Right cardiac atrium (tissue), 5 donors: ENCODE results near the gene PRRT2. TPM values are rescaled to one million over a fixed set of nuclear protein-coding genes. Genes with fewer than 3 reads are reported as not detected.

Source experiments
- ATAC-seq, 2 donors: fragments of 200-7000 bp; cut with Tn5 transposase; one replicate each; pipeline versions ENCODE4 v1.8.0 to v1.9.1; 2020; ENCODE audit warnings: moderate library complexity in 2 of 2, mild to moderate bottlenecking in 1 of 2
- DNase-seq, 3 donors: peaks; one replicate each; pipeline ENCODE4 v3.0.0-alpha.2; 2020
- H3K27ac ChIP-seq: one replicate; pipeline ENCODE4 v1.5.1; 2013; ENCODE audit warnings: mild to moderate bottlenecking, low read length, control low read depth, moderate library complexity
- H3K27me3 ChIP-seq: one replicate; pipeline ENCODE4 v1.6.1; 2013; ENCODE audit not compliant: control insufficient read depth, insufficient read depth
- H3K4me1 ChIP-seq: one replicate; pipeline ENCODE4 v1.6.1; 2013; ENCODE audit warnings: low read length; ENCODE audit not compliant: control insufficient read depth, insufficient read depth
- H3K4me3 ChIP-seq: one replicate; pipeline ENCODE4 v1.5.1; 2013; ENCODE audit warnings: low read length, control low read depth
- H3K9me3 ChIP-seq: one replicate; pipeline ENCODE4 v1.6.1; 2013; ENCODE audit warnings: low read length; ENCODE audit not compliant: control insufficient read depth
- WGBS: extraction: QIAGEN DNeasy Blood & Tissue Kit; methylation state at CpG from one replicate; pipeline ENCODE4 v1.1.7; 2013; 5-methylcytosine and 5-hydroxymethylcytosine counted together
- intact Hi-C, 4 donors: fragments of 100-400 bp; cut with DNase I; formaldehyde crosslinking; loops; one replicate each; pipeline versions ENCODE4 v1.11.0 to v1.14.0; 2022 to 2023
- polyA plus RNA-seq: library from polyadenylated mRNA; stranded (reverse); fragments of 200-250 nt; gene quantifications from one replicate; pipeline ENCODE4 v1.2.3, GENCODE V29; 2013
- total RNA-seq, 4 donors: library from RNA; stranded (reverse); fragmentation: NEBNext Ultra II Directional; extraction: Animal tissue kit (Norgen Biotek cat#: 25700); gene quantifications; one replicate each; pipeline ENCODE4 v1.2.1, GENCODE V29; 2021
- donor health status: healthy with polysubstance abuse.
- donor health status: DM: no; HTN: yes; CAD: no.
- donor health status: DM: no; HTN: no; CAD: no.
- donor health status: DM: no; HTN: yes; CAD: no; lungs with severe emphysema.
- donor health status: DM: yes; HTN: yes; CAD: no.

The PRRT2 gene
- total and polyA plus RNA-seq, 5 donors, result 2.5 to 5.0 (median 4.8) TPM

DNA sequence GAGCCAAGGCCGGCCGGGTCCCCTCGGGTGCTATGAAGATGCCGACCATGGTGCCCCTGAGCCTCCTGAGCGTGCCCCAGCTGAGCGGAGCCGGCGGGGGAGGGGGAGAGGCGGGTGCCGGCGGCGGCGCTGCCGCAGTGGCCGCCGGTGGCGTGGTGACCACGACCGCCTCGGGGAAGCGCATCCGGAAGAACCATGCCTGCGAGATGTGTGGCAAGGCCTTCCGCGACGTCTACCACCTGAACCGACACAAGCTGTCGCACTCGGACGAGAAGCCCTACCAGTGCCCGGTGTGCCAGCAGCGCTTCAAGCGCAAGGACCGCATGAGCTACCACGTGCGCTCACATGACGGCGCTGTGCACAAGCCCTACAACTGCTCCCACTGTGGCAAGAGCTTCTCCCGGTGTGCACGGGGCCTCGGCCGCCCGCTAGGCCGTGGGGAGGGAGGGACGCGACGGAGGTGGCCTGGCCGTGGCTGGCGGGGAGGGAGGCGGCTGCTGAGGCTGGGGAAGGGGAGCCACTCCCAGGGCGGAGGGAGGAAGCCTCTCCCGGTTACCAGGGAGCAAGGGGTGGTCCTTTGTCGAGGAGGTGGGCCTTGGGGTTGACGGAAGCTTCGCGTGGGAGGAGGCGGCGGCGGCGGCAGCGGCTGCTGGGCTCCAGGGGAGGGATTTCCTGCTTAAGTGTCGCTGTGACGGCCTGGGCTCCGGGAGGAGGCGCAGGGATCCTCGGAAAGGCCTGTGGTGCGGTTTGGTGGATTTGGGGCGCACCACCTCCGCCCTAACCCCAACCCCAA is 4.4 kb upstream of the PRRT2 start:
- intact Hi-C loops, result no loop called here
- WGBS, result 1% methylated on average over 69 of the region's 69 CpGs
- no peaks in the 10 kb centered on the region for H3K9me3 ChIP-seq
- H3K27ac ChIP-seq, result peak overlapping the region; percentile 85
- H3K27me3 ChIP-seq, result no peaks in the 10 kb centered on the region
- peak; percentile 46 to 65 for ATAC-seq
- peak overlapping the region; percentile 91 for H3K4me3 ChIP-seq
- DNase-seq, result peak; percentile 94 to 97 (median 96)
- peaks cover 2% of the 10 kb centered on the region for H3K4me1 ChIP-seq

GRCh38 chr16:29808219-29808900 is 3.6 kb upstream of the PRRT2 start:
- DNase-seq (peak; percentile 35 to 76 (median 69)), ATAC-seq (no peak)
- no peaks in the 10 kb centered on the region for H3K27me3 ChIP-seq
- peak overlapping the region; percentile 27 for H3K4me3 ChIP-seq
- intact Hi-C loops, result no loop called here
- H3K4me1 ChIP-seq, result peaks cover 2% of the 10 kb centered on the region
- peak overlapping the region; percentile 85 for H3K27ac ChIP-seq
- WGBS, result 37% methylated on average over 25 of the region's 25 CpGs
- H3K9me3 ChIP-seq, result no peaks in the 10 kb centered on the region

- 75% methylated on average over 31 of the region's 31 CpGs for WGBS
Observed at GRCh38 chr16:29809031-29809747, 2.8 kb upstream of the PRRT2 start.

GRCh38 chr16:29809850-29810698 is 1.9 kb upstream of the PRRT2 start:
- no peaks in the 10 kb centered on the region for H3K27me3 ChIP-seq
- ATAC-seq (no peak), DNase-seq (peak in 2 of 3 donors; percentile 71 to 73)
- no peak overlapping the region for H3K4me3 ChIP-seq
- WGBS, result 42% methylated on average over 23 of the region's 23 CpGs
- peaks cover 2% of the 10 kb centered on the region for H3K4me1 ChIP-seq
- no peaks in the 10 kb centered on the region for H3K9me3 ChIP-seq
- peak overlapping the region; percentile 63 for H3K27ac ChIP-seq
- intact Hi-C loops, result loop anchor here in 2 of 4 donors (2.0 to 10.0 kb wide), 2 partner anchors 19 to 185 kb away; partner anchors contain the start of genes HIRIP3 (in 1 of the 2), INO80E (in 1 of the 2) and KIF22 (in 1 of the 2)

More at GRCh38 chr16:29809031-29809747, 2.8 kb upstream of the PRRT2 start:
- no peak overlapping the region for H3K4me3 ChIP-seq
- DNase-seq (peak; percentile 40 to 74 (median 72)), ATAC-seq (no peak)
- peaks cover 2% of the 10 kb centered on the region for H3K4me1 ChIP-seq
- intact Hi-C loops, result no loop called here
- H3K27ac ChIP-seq, result no peak overlapping the region
- H3K27me3 ChIP-seq, result no peaks in the 10 kb centered on the region
- no peaks in the 10 kb centered on the region for H3K9me3 ChIP-seq

- H3K27me3 ChIP-seq, result no peaks in the 10 kb centered on the region
- no peaks in the 10 kb centered on the region for H3K9me3 ChIP-seq
- H3K4me1 ChIP-seq, result peaks cover 2% of the 10 kb centered on the region
- DNase-seq (peak in 1 of 3 donors; percentile 41), ATAC-seq (no peak)
- H3K4me3 ChIP-seq, result no peak overlapping the region
- peak overlapping the region; percentile 63 for H3K27ac ChIP-seq
- intact Hi-C loops, result loop anchor here in 2 of 4 donors (2.0 to 10.0 kb wide), 2 partner anchors 20 to 184 kb away; partner anchors contain the start of genes HIRIP3 (in 1 of the 2), INO80E (in 1 of the 2) and KIF22 (in 1 of the 2)
- 22% methylated on average over 9 of the region's 9 CpGs for WGBS
Observed at GRCh38 chr16:29810699-29811169, 1.3 kb upstream of the PRRT2 start.

- Histone ChIP-seq H3K4me3 (peak overlapping the region; percentile 44), H3K27me3 (no peaks in the 10 kb centered on the region), H3K9me3 (no peaks in the 10 kb centered on the region), H3K4me1 (peaks cover 2% of the 10 kb centered on the region), H3K27ac (peak overlapping the region; percentile 89)
- intact Hi-C loops, result loop anchor here in 2 of 4 donors (2.0 to 10.0 kb wide), 2 partner anchors 21 to 183 kb away; partner anchors contain the start of genes HIRIP3 (in 1 of the 2), INO80E (in 1 of the 2) and KIF22 (in 1 of the 2)
- ATAC-seq (peak; percentile 76 to 79), DNase-seq (peak; percentile 98 to 99 (median 98))
- under 1% methylated on average over 31 of the region's 31 CpGs for whole genome bisulfite sequencing
Observed at GRCh38 chr16:29811170-29811895, 660 bp upstream of the PRRT2 start.

GRCh38 chr16:29812754-29813643 is 1.0 kb downstream of the PRRT2 start:
- H3K4me3 ChIP-seq, result no peak overlapping the region
- intact Hi-C loops, result loop anchor here in 1 of 4 donors (10.0 kb wide), 1 partner anchor 182 kb away; the partner anchor contains the start of genes HIRIP3 and INO80E
- DNase-seq (peak in 1 of 3 donors; percentile 41), ATAC-seq (no peak)
- H3K9me3 ChIP-seq, result no peaks in the 10 kb centered on the region
- peak overlapping the region; percentile 26 for H3K27ac ChIP-seq
- H3K27me3 ChIP-seq, result no peaks in the 10 kb centered on the region
- 69% methylated on average over 9 of the region's 9 CpGs for WGBS
- H3K4me1 ChIP-seq, result peaks cover 4% of the 10 kb centered on the region

- H3K4me1 ChIP-seq, result peaks cover 3% of the 10 kb centered on the region
- H3K9me3 ChIP-seq, result no peaks in the 10 kb centered on the region
- intact Hi-C loops, result loop anchor here in 1 of 4 donors (10.0 kb wide), 1 partner anchor 181 kb away; the partner anchor contains the start of genes HIRIP3 and INO80E
- DNase-seq, result peak in 2 of 3 donors; percentile 57 to 67
- no peak overlapping the region for H3K4me3 ChIP-seq
- H3K27ac ChIP-seq, result no peak overlapping the region
- 69% methylated on average over 24 of the region's 24 CpGs for WGBS
- no peak for ATAC-seq
- no peaks in the 10 kb centered on the region for H3K27me3 ChIP-seq
Observed at GRCh38 chr16:29813644-29814562, 1.9 kb downstream of the PRRT2 start.
